ENCODE results near the gene MAP3K1.

- TF ChIP-seq CTCF (conservative IDR thresholded peaks at IDR 0.05) (no peak), EZH2 (IDR thresholded peaks at IDR 0.05; ENCODE audit: low read depth) (no peak)
Observed at GRCh38 chr5:56852228-56853000, 37.1 kb downstream of the MAP3K1 start.
